Gastrocnemius medialis (tissue), 4 donors: ENCODE measurements around the gene AK8.

Experiments
- CTCF ChIP-seq, 5 experiments: fragments of 450-650 bp in 3 of 5; fragments of 200-600 bp in 2 of 5; sonication (generic) in 2 of 5; IDR thresholded peaks in 4 of 5; conservative IDR thresholded peaks in 1 of 5; 1 replicate in 4 of 5; 2 replicates in 1 of 5; pipeline ENCODE4 v1.5.1; 2016 to 2019; ENCODE audit warnings: antibody characterized with exemption in 5 of 5, mild to moderate bottlenecking in 3 of 5, moderate library complexity in 3 of 5
- POLR2A ChIP-seq, 2 donors: fragments of 450-650 bp; IDR thresholded peaks; one replicate each; pipeline ENCODE4 v1.6.1; 2017; ENCODE audit warnings: antibody characterized with exemption in 2 of 2, mild to moderate bottlenecking in 2 of 2, moderate library complexity in 2 of 2

- no peak for TF ChIP-seq POLR2A (IDR thresholded peaks at IDR 0.05)
- TF ChIP-seq CTCF (IDR thresholded peaks at IDR 0.05 in 4 of 5, conservative IDR thresholded peaks at IDR 0.05 in 1 of 5): no peak
These were observed 52.7 kb downstream of the AK8 start for GRCh38 chr9:132825430-132825829.
